Mesenchymal stem cell (in vitro differentiated cells and primary cell): Measurements from ENCODE around the gene PSMD11.

Experiments used
- DNase-seq: peaks from one replicate; pipeline ENCODE4 v3.0.0-alpha.2; 2013
- H2AFZ ChIP-seq: one replicate; pipeline ENCODE4 v1.6.1; 2013; ENCODE audit warnings: low read depth, mild to moderate bottlenecking, control low read depth, inconsistent platforms, low read length, moderate library complexity
- H2AK5ac ChIP-seq: 2 replicates; pipeline ENCODE4 v1.6.1; 2013; ENCODE audit warnings: low read length, moderate library complexity, mild to moderate bottlenecking, inconsistent platforms; ENCODE audit not compliant: severe bottlenecking
- H2BK120ac ChIP-seq: one replicate; pipeline ENCODE4 v1.6.1; 2013; ENCODE audit warnings: low read depth, mild to moderate bottlenecking, inconsistent platforms, low read length, moderate library complexity
- H2BK12ac ChIP-seq, 2 experiments: one replicate each; pipeline ENCODE4 v1.6.1; 2013; ENCODE audit warnings: inconsistent platforms in 2 of 2, low read length in 2 of 2, mild to moderate bottlenecking in 2 of 2, moderate library complexity in 2 of 2, control low read depth in 1 of 2
- H2BK15ac ChIP-seq: one replicate; pipeline ENCODE4 v1.6.1; 2013; ENCODE audit warnings: mild to moderate bottlenecking, low read depth, inconsistent platforms; ENCODE audit not compliant: poor library complexity, severe bottlenecking
- H2BK5ac ChIP-seq: 2 replicates; pipeline ENCODE4 v1.6.1; 2013; ENCODE audit warnings: low read depth, mild to moderate bottlenecking, low read length, control low read depth, inconsistent platforms; ENCODE audit not compliant: poor library complexity, severe bottlenecking
- H3K14ac ChIP-seq, 2 experiments: one replicate each; pipeline ENCODE4 v1.6.1; 2013; ENCODE audit warnings: inconsistent platforms in 2 of 2, low read length in 2 of 2, control low read depth in 1 of 2, mild to moderate bottlenecking in 1 of 2, moderate library complexity in 1 of 2
- H3K18ac ChIP-seq, 2 experiments: one replicate each; pipeline ENCODE4 v1.6.1; 2013; ENCODE audit warnings: inconsistent platforms in 2 of 2, low read length in 2 of 2, control low read depth in 1 of 2, low read depth in 1 of 2, mild to moderate bottlenecking in 1 of 2
- H3K23ac ChIP-seq, 2 experiments: one replicate each; pipeline ENCODE4 v1.6.1; 2013; ENCODE audit warnings: inconsistent platforms in 2 of 2, low read length in 2 of 2, mild to moderate bottlenecking in 2 of 2, moderate library complexity in 2 of 2, control low read depth in 1 of 2
- H3K27ac ChIP-seq: 2 replicates; pipeline ENCODE4 v1.5.1; 2013; ENCODE audit warnings: mild to moderate bottlenecking, moderate library complexity, low read length, control low read depth, inconsistent platforms; ENCODE audit not compliant: poor library complexity, severe bottlenecking
- H3K27me3 ChIP-seq, 2 experiments: 2 replicates each; pipeline versions ENCODE4 v1.6.1 to v1.7.0; 2013; ENCODE audit warnings: low read length in 2 of 2, mild to moderate bottlenecking in 2 of 2, moderate library complexity in 2 of 2, control low read depth in 1 of 2, inconsistent platforms in 1 of 2; ENCODE audit not compliant: control insufficient read depth in 1 of 2, insufficient read depth in 1 of 2
- H3K36me3 ChIP-seq, 2 experiments: 2 replicates each; pipeline versions ENCODE4 v1.6.1 to v1.7.0; 2013; ENCODE audit warnings: low read length in 2 of 2, control low read depth in 1 of 2, inconsistent platforms in 1 of 2, low read depth in 1 of 2, mild to moderate bottlenecking in 1 of 2; ENCODE audit not compliant: insufficient read depth in 2 of 2, control insufficient read depth in 1 of 2
- H3K4ac ChIP-seq, 2 experiments: one replicate each; pipeline ENCODE4 v1.6.1; 2013; ENCODE audit warnings: inconsistent platforms in 2 of 2, low read length in 2 of 2, mild to moderate bottlenecking in 2 of 2, moderate library complexity in 2 of 2, control low read depth in 1 of 2, low read depth in 1 of 2
- H3K4me1 ChIP-seq: 2 replicates; pipeline ENCODE4 v1.6.1; 2013; ENCODE audit warnings: low read depth, low read length, control low read depth; ENCODE audit not compliant: control insufficient read depth, insufficient read depth
- H3K4me2 ChIP-seq: 2 replicates; pipeline ENCODE4 v1.6.1; 2013; ENCODE audit warnings: low read length, mild to moderate bottlenecking, inconsistent platforms; ENCODE audit not compliant: poor library complexity, severe bottlenecking
- H3K4me3 ChIP-seq, 2 experiments: 2 replicates each; pipeline versions ENCODE4 v1.5.1 to v1.7.0; 2013; ENCODE audit warnings: low read length in 2 of 2, mild to moderate bottlenecking in 2 of 2, control low read depth in 1 of 2, low read depth in 1 of 2; ENCODE audit not compliant: insufficient read depth in 1 of 2
- H3K79me1 ChIP-seq: replicated peaks from 2 replicates; pipeline ENCODE4 v1.6.1; 2013; ENCODE audit warnings: mild to moderate bottlenecking, control low read depth, low read length, inconsistent platforms; ENCODE audit not compliant: poor library complexity, severe bottlenecking
- H3K9ac ChIP-seq: 2 replicates; pipeline ENCODE4 v1.7.0; 2013; ENCODE audit warnings: mild to moderate bottlenecking, low read length, moderate library complexity
- H3K9me3 ChIP-seq: 2 replicates; pipeline ENCODE4 v1.7.0; 2013; ENCODE audit warnings: mild to moderate bottlenecking, low read length; ENCODE audit not compliant: control insufficient read depth
- H4K8ac ChIP-seq: one replicate; pipeline ENCODE4 v1.6.1; 2013; ENCODE audit warnings: inconsistent platforms, mild to moderate bottlenecking, low read length, moderate library complexity
- H4K91ac ChIP-seq: one replicate; pipeline ENCODE4 v1.6.1; 2013; ENCODE audit warnings: mild to moderate bottlenecking, low read length, inconsistent platforms
- WGBS: methylation state at CpG from one replicate; pipeline ENCODE4 v1.1.7; 2013; ENCODE audit warnings: mixed read lengths; 5-methylcytosine and 5-hydroxymethylcytosine counted together

Gene PSMD11

GRCh38 chr17:32426894-32427293, 17.4 kb upstream of the PSMD11 start:
- no peak overlapping the region for H3K4me3 ChIP-seq
- 100% methylated on average over 2 of the region's 4 CpGs for WGBS
- H3K9ac ChIP-seq: no peak overlapping the region
- H3K79me1 ChIP-seq: no peaks in the 10 kb centered on the region
- H2BK12ac ChIP-seq: no peak overlapping the region
- no peak overlapping the region for H4K8ac ChIP-seq
- no peak overlapping the region for H2BK120ac ChIP-seq
- H3K14ac ChIP-seq: no peak overlapping the region
- H2AFZ ChIP-seq: no peak overlapping the region
- no peak overlapping the region for H3K27ac ChIP-seq
- H2BK5ac ChIP-seq: no peak overlapping the region
- H2BK15ac ChIP-seq: no peak overlapping the region
- no peak overlapping the region for H3K23ac ChIP-seq
- H3K27me3 ChIP-seq: no peaks in the 10 kb centered on the region
- H2AK5ac ChIP-seq: no peak overlapping the region
- H3K4me2 ChIP-seq: no peak overlapping the region
- H4K91ac ChIP-seq: no peak overlapping the region
- DNase-seq: no peak
- no peaks in the 10 kb centered on the region for H3K36me3 ChIP-seq
- no peak overlapping the region for H3K18ac ChIP-seq
- no peak overlapping the region for H3K4ac ChIP-seq
- H3K9me3 ChIP-seq: peaks cover 5% of the 10 kb centered on the region
- H3K4me1 ChIP-seq: no peaks in the 10 kb centered on the region

DNA sequence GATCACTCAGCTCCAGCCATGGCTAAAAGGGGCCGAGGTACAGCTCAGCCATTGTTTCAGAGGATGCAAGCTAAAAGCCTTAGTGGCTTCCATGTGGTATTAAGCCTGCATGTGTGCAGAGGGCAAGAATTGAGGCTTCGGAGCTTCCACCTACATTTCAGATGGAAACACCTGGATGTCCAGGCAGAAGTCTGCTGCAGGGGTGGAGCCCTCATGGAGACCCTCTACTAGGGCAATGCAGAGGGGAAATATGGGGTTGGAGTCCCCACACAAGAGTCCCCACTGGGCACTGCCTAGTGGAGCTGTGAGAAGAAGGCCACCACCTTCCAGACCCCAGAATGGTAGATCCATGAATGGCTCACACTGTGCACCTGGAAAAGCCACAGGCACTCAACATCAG, 14.7 kb upstream of the PSMD11 start:
- no peaks in the 10 kb centered on the region for H3K79me1 ChIP-seq
- H3K4me3 ChIP-seq: no peak overlapping the region
- no peak overlapping the region for H2BK15ac ChIP-seq
- no peaks in the 10 kb centered on the region for H3K4me1 ChIP-seq
- no peak overlapping the region for H3K27ac ChIP-seq
- no peak overlapping the region for H3K9ac ChIP-seq
- no peaks in the 10 kb centered on the region for H3K36me3 ChIP-seq
- no peak overlapping the region for H4K91ac ChIP-seq
- no peak overlapping the region for H3K23ac ChIP-seq
- no peak for DNase-seq
- H3K27me3 ChIP-seq: no peaks in the 10 kb centered on the region
- no peak overlapping the region for H4K8ac ChIP-seq
- no peak overlapping the region for H3K14ac ChIP-seq
- H3K4ac ChIP-seq: no peak overlapping the region
- H2AFZ ChIP-seq: no peak overlapping the region
- no peak overlapping the region for H2AK5ac ChIP-seq
- no peak overlapping the region for H2BK12ac ChIP-seq
- H3K9me3 ChIP-seq: peaks cover 5% of the 10 kb centered on the region
- H2BK120ac ChIP-seq: no peak overlapping the region
- H3K18ac ChIP-seq: no peak overlapping the region
- no peak overlapping the region for H3K4me2 ChIP-seq
- no peak overlapping the region for H2BK5ac ChIP-seq
- WGBS: 87% methylated on average over 2 of the region's 2 CpGs

DNA sequence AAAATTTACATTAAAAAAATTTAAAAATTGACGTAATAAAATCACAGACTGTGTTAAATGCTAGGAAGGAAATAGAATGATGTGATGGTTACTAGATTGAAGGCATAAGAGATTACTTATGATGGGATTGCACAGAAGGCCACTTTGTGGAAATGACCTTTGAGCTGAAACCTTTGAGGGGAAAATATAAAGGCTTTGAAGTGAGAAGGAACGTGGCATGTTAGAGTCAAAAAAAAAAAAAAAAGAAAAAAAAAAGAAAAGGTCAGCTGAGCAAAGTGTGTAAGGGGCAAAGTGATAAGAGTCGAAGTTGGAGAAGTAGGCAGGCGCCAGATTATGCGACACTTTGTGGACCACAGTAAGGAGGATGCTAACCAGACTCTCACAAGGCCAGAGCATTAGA, 3.6 kb upstream of the PSMD11 start:
- Histone ChIP-seq H2BK12ac (no peak overlapping the region), H3K36me3 (no peaks in the 10 kb centered on the region), H4K8ac (no peak overlapping the region), H3K9me3 (peaks cover 8% of the 10 kb centered on the region), H3K27me3 (no peaks in the 10 kb centered on the region), H3K4ac (no peak overlapping the region), H2AK5ac (no peak overlapping the region), H3K23ac (no peak overlapping the region), H3K9ac (no peak overlapping the region), H3K27ac (no peak overlapping the region), H3K4me3 (no peak overlapping the region), H3K4me2 (no peak overlapping the region), H2BK15ac (no peak overlapping the region), H3K18ac (no peak overlapping the region), H4K91ac (no peak overlapping the region), H3K4me1 (peaks cover 5% of the 10 kb centered on the region), H2BK5ac (no peak overlapping the region), H3K79me1 (peaks cover 3% of the 10 kb centered on the region), H2BK120ac (no peak overlapping the region), H2AFZ (no peak overlapping the region), H3K14ac (no peak overlapping the region)
- no peak for DNase-seq
- 93% methylated on average over 5 of the region's 5 CpGs for WGBS

DNA sequence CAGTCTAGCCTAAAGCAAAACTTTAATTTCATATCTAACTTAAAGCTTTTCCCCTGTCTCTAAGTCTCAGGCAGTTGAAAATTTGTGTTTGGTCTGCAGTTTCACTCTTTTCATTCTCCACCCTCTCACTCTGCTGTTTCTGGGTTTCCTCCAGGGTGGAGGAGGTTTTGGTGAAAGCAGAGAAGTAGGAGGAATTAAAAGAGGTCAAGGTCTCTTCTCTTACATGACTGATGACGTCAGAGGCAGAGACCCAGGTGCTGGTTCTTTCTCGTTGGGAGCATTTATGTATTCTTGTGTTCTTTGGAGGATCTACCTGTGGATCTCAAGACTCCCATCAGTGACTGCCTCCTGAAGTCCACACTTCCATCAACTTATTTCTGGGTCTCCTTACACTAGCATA, 2.4 kb upstream of the PSMD11 start:
- H3K4me1 ChIP-seq: peaks cover 5% of the 10 kb centered on the region
- WGBS: 88% methylated on average over 2 of the region's 2 CpGs
- peaks cover 3% of the 10 kb centered on the region for H3K79me1 ChIP-seq
- H2BK120ac ChIP-seq: no peak overlapping the region
- H3K36me3 ChIP-seq: peaks cover 0 to 2% of the 10 kb centered on the region in 2 experiments
- H3K27ac ChIP-seq: no peak overlapping the region
- no peak overlapping the region for H2BK5ac ChIP-seq
- no peak for DNase-seq
- no peak overlapping the region for H2BK15ac ChIP-seq
- no peak overlapping the region for H3K14ac ChIP-seq
- no peak overlapping the region for H3K23ac ChIP-seq
- H2AFZ ChIP-seq: no peak overlapping the region
- H3K9ac ChIP-seq: no peak overlapping the region
- no peak overlapping the region for H4K91ac ChIP-seq
- no peaks in the 10 kb centered on the region for H3K9me3 ChIP-seq
- H3K18ac ChIP-seq: no peak overlapping the region
- no peak overlapping the region for H4K8ac ChIP-seq
- H2BK12ac ChIP-seq: no peak overlapping the region
- H2AK5ac ChIP-seq: no peak overlapping the region
- no peak overlapping the region for H3K4ac ChIP-seq
- H3K27me3 ChIP-seq: no peaks in the 10 kb centered on the region
- H3K4me2 ChIP-seq: no peak overlapping the region
- H3K4me3 ChIP-seq: no peak overlapping the region
